Heart left ventricle (tissue), 16 donors: Measurements from ENCODE around the gene UMODL1. TPM values are rescaled to one million over a fixed set of nuclear protein-coding genes. Genes with fewer than 3 reads are reported as not detected.
A peak's percentile ranks its signal among the peaks of the same experiment; 100 is the strongest.

Experiments used
- ATAC-seq, 4 donors: fragments of 200-7000 bp; cut with Tn5 transposase; one replicate each; pipeline ENCODE4 v1.9.1; 2020 to 2022; ENCODE audit warnings: moderate library complexity in 4 of 4, mild to moderate bottlenecking in 3 of 4, moderate number of reproducible peaks in 1 of 4
- DNase-seq, 5 donors: peaks; one replicate each; pipeline ENCODE4 v3.0.0-alpha.2; 2020
- H3K27ac ChIP-seq, 12 donors: fragments of 200-600 bp; sonication (generic) in 4 of 12; one replicate each; pipeline versions ENCODE4 v1.5.0 to v1.8.0; 2016 to 2022; ENCODE audit warnings: mild to moderate bottlenecking in 2 of 12
- H3K27me3 ChIP-seq, 9 donors: fragments of 200-600 bp; sonication (generic) in 2 of 9; one replicate each; pipeline versions ENCODE4 v1.5.1 to v1.8.0; 2016 to 2022; ENCODE audit warnings: mild to moderate bottlenecking in 3 of 9
- H3K36me3 ChIP-seq, 9 donors: fragments of 200-600 bp; sonication (generic) in 2 of 9; one replicate each; pipeline versions ENCODE4 v1.5.0 to v1.8.0; 2018 to 2022; ENCODE audit warnings: mild to moderate bottlenecking in 2 of 9
- H3K4me1 ChIP-seq, 12 donors: fragments of 200-600 bp; sonication (generic) in 4 of 12; one replicate each; pipeline versions ENCODE4 v1.5.0 to v1.8.0; 2016 to 2022; ENCODE audit warnings: mild to moderate bottlenecking in 3 of 12
- H3K4me3 ChIP-seq, 12 donors: fragments of 200-600 bp; sonication (generic) in 4 of 12; one replicate each; pipeline versions ENCODE4 v1.5.0 to v1.8.0; 2017 to 2022; ENCODE audit warnings: mild to moderate bottlenecking in 9 of 12, moderate library complexity in 4 of 12
- H3K9me3 ChIP-seq, 12 donors: fragments of 200-600 bp; sonication (generic) in 4 of 12; one replicate each; pipeline versions ENCODE4 v1.5.0 to v1.8.0; 2016 to 2022; ENCODE audit warnings: mild to moderate bottlenecking in 1 of 12
- POLR2A ChIP-seq, 2 donors: fragments of 450-650 bp; IDR thresholded peaks; one replicate each; pipeline ENCODE4 v1.6.1; 2017; ENCODE audit warnings: antibody characterized with exemption in 2 of 2, mild to moderate bottlenecking in 2 of 2, moderate library complexity in 2 of 2
- WGBS, 4 donors: extraction: QIAGEN DNeasy Blood & Tissue Kit in 2 of 4; methylation state at CpG; one replicate each; pipeline versions ENCODE4 v1.1.5 to v1.1.7; 2013 to 2018; 5-methylcytosine and 5-hydroxymethylcytosine counted together
- intact Hi-C, 10 donors: fragments of 100-400 bp; cut with DNase I; formaldehyde crosslinking; loops; one replicate each; pipeline versions ENCODE4 v1.11.1 to v1.14.2; 2022
- polyA plus RNA-seq, 2 donors: library from polyadenylated mRNA; stranded (reverse); fragments of 200-250 nt; gene quantifications; one replicate each; pipeline ENCODE4 v1.2.3, GENCODE V29; 2013
- total RNA-seq, 9 donors: library from RNA; depleted of rRNA in 2 of 9; stranded (reverse); fragments of >200 nt in 2 of 9; fragmentation: NEBNext Ultra II Directional in 3 of 9; extraction: Animal tissue kit (Norgen Biotek cat#: 25700) in 3 of 9; gene quantifications; one replicate each; pipeline versions ENCODE4 v1.1.0 to v1.2.4, GENCODE V29; 2016 to 2023
- TF ChIP-seq, protein P1 (sequence below), 12 donors: fragments of 200-600 bp; sonication (generic) in 4 of 12; IDR thresholded peaks; one replicate each; pipeline versions ENCODE4 v1.5.0 to v1.8.0; 2018 to 2022; ENCODE audit warnings: antibody characterized with exemption in 12 of 12, mild to moderate bottlenecking in 5 of 12
- donor health status: ischemic (EF 13 %, LVEDD 7.1; RV severe dilation, severe dysfunction).
- donor health status: healthy with polysubstance abuse.
- donor health status: DM: no; HTN: yes; CAD: no.
- donor health status: DM: no; HTN: no; CAD: no.
- donor health status: ischemic (EF 25% LVEDD 6.9; RV normal size, moderate dysfunction).
- donor health status: ischemic (EF 25% LVEDD 5.7; RV mildly dilated, moderate dysfunction).
- donor health status: healthy.
- donor health status: DM: yes; HTN: yes; CAD: no.
- donor health status: ischemic (EF 35%, LVEDD 5.7; RV mildly dilated, moderate dysfunction).
- donor health status: nonischemic (EF 11% LVEDD 7.7; RV severe dilation, severe dysfunction).
- donor health status: DM: yes; HTN: yes; CAD: no.
- donor health status: PGD.
- donor health status: ischemic (EF 29% LVEDD 5.4; RV normal size, mild dysfunction).
- donor health status: nonischemic (EF 23%, LVEDD 6.1; RV moderate dilation, normal function).

The UMODL1 gene
- total and polyA plus RNA-seq, 11 donors: 0.07 to 0.19 TPM; not detected in 9

- Histone ChIP-seq H3K27ac (no peak overlapping the region), H3K9me3 (peaks cover 0 to 12% (median 0%) of the 10 kb centered on the region in 12 donors), H3K4me1 (peaks cover 0 to 24% (median 4%) of the 10 kb centered on the region in 12 donors), H3K4me3 (no peak overlapping the region), H3K27me3 (peaks cover 0 to 12% (median 8%) of the 10 kb centered on the region in 9 donors), H3K36me3 (no peaks in the 10 kb centered on the region)
- intact Hi-C loops: no loop called here
- 68 to 74% (median 70%) methylated on average over 8 of the region's 8 CpGs for WGBS, 4 donors
- TF ChIP-seq POLR2A (IDR thresholded peaks at IDR 0.05): no peak
- TF ChIP-seq, protein P1, sequence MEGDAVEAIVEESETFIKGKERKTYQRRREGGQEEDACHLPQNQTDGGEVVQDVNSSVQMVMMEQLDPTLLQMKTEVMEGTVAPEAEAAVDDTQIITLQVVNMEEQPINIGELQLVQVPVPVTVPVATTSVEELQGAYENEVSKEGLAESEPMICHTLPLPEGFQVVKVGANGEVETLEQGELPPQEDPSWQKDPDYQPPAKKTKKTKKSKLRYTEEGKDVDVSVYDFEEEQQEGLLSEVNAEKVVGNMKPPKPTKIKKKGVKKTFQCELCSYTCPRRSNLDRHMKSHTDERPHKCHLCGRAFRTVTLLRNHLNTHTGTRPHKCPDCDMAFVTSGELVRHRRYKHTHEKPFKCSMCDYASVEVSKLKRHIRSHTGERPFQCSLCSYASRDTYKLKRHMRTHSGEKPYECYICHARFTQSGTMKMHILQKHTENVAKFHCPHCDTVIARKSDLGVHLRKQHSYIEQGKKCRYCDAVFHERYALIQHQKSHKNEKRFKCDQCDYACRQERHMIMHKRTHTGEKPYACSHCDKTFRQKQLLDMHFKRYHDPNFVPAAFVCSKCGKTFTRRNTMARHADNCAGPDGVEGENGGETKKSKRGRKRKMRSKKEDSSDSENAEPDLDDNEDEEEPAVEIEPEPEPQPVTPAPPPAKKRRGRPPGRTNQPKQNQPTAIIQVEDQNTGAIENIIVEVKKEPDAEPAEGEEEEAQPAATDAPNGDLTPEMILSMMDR (IDR thresholded peaks at IDR 0.05): no peak
- ATAC-seq (no peak), DNase-seq (peak in 1 of 5 donors; percentile 16)
Measured at GRCh38 chr21:42092771-42093170, 21.7 kb downstream of the UMODL1 start.

- no peaks in the 10 kb centered on the region for H3K36me3 ChIP-seq
- 90 to 97% (median 92%) methylated on average over 9 of the region's 9 CpGs for WGBS, 4 donors
- H3K9me3 ChIP-seq: peaks cover 0 to 12% (median 0%) of the 10 kb centered on the region in 12 donors
- no peak overlapping the region for H3K27ac ChIP-seq
- H3K4me1 ChIP-seq: peaks cover 0 to 27% (median 4%) of the 10 kb centered on the region in 12 donors
- no peak overlapping the region for H3K4me3 ChIP-seq
- intact Hi-C loops: no loop called here
- H3K27me3 ChIP-seq: peaks cover 0 to 12% (median 8%) of the 10 kb centered on the region in 9 donors
- DNase-seq (peak in 1 of 5 donors; percentile 28), ATAC-seq (no peak)
- TF ChIP-seq POLR2A (IDR thresholded peaks at IDR 0.05): no peak
- TF ChIP-seq, protein P1 (IDR thresholded peaks at IDR 0.05): no peak
Measured at GRCh38 chr21:42093186-42093585, 22.1 kb downstream of the UMODL1 start.

DNA sequence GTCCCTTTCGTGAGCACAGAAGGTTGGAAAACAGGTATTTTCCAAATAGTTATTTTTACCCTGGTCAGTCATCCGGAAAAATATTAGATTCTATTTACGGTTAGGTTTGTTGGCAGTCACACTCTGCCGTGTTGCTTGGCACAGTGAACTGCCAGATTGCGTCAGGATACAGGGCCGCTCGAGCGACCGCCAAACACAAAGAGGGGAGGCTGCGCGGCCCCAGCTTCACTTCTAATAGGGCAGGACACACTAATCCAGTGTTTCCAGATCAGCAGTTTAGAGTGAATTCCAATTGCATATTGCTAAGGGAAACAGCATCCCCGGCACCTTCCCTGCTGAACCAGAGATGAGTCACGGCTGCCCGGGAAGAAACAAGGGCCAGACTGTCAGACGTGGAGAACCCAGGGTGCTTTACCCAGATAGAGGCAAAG lies 22.9 kb downstream of the UMODL1 start:
- DNase-seq: peak in 2 of 5 donors; percentile 55 to 61
- peak; percentile 57 to 72 (median 64) for ATAC-seq
- TF ChIP-seq, protein P1 (IDR thresholded peaks at IDR 0.05): no peak
- TF ChIP-seq POLR2A (IDR thresholded peaks at IDR 0.05): no peak
- H3K4me3 ChIP-seq: no peak overlapping the region
- H3K27me3 ChIP-seq: peaks cover 0 to 12% (median 8%) of the 10 kb centered on the region in 9 donors
- H3K36me3 ChIP-seq: no peaks in the 10 kb centered on the region
- WGBS, 4 donors: 69 to 77% (median 74%) methylated on average over 12 to 15 of the region's 15 CpGs
- intact Hi-C loops: no loop called here
- peaks cover 0 to 29% (median 4%) of the 10 kb centered on the region in 12 donors for H3K4me1 ChIP-seq
- peak overlapping the region in 1 of 12 donors; percentile 29 for H3K27ac ChIP-seq
- peaks cover 0 to 12% (median 0%) of the 10 kb centered on the region in 12 donors for H3K9me3 ChIP-seq

GRCh38 chr21:42094811-42095210 lies 23.7 kb downstream of the UMODL1 start:
- ATAC-seq (no peak), DNase-seq (peak in 1 of 5 donors; percentile 9)
- Histone ChIP-seq H3K36me3 (no peaks in the 10 kb centered on the region), H3K27me3 (peaks cover 0 to 12% (median 8%) of the 10 kb centered on the region in 9 donors), H3K4me1 (peaks cover 0 to 29% (median 4%) of the 10 kb centered on the region in 12 donors), H3K27ac (no peak overlapping the region), H3K9me3 (peaks cover 0 to 12% (median 0%) of the 10 kb centered on the region in 12 donors), H3K4me3 (no peak overlapping the region)
- TF ChIP-seq, protein P1 (IDR thresholded peaks at IDR 0.05): no peak
- TF ChIP-seq POLR2A (IDR thresholded peaks at IDR 0.05): no peak
- intact Hi-C loops: no loop called here
- WGBS, 4 donors: 92 to 99% (median 98%) methylated on average over 6 of the region's 6 CpGs
